ENCODE measurements around the gene SMIM20. TPM values are rescaled to one million over a fixed set of nuclear protein-coding genes. Genes with fewer than 3 reads are reported as not detected.

SMIM20 gene
- total and polyA plus RNA-seq, 2 of the 4 experiments (the other 2 are of a cell fraction): 13.6 to 23.1 TPM

- Histone ChIP-seq H3K4me1 (ENCODE audit: control insufficient read depth, insufficient read depth, low read length) (0 out of 2 replicates have a peak, but pooled peaks cover 2% of the 10 kb centered on the region), H3K14ac (replicated peaks; ENCODE audit: low read depth, low read length) (no peak overlapping the region), H3K36me3 (ENCODE audit: control insufficient read depth, insufficient read depth, low read length) (peaks cover 2% of the 10 kb centered on the region; the same call in 1 of the 2 replicates), H4K91ac (ENCODE audit: insufficient read depth, low read depth, low read length) (no peak overlapping the region), H3K9me3 (ENCODE audit: control insufficient read depth, insufficient read depth, low read length) (no peaks in the 10 kb centered on the region), H3K4ac (ENCODE audit: low read depth, low read length) (no peak overlapping the region), H2AK5ac (ENCODE audit: low read depth, low read length) (no peak overlapping the region), H3K79me1 (ENCODE audit: low read depth in 1 of 2, low read length in 2 of 2) (peaks cover 17 to 24% of the 10 kb centered on the region in 2 experiments), H4K5ac (ENCODE audit: low read depth, low read length) (no peak overlapping the region), H3K9ac (ENCODE audit: low read depth, low read length) (no peak overlapping the region), H3K18ac (ENCODE audit: low read depth, low read length) (no peak overlapping the region), H2BK15ac (ENCODE audit: low read depth, low read length) (no peak overlapping the region), H2BK120ac (ENCODE audit: low read depth, low read length) (no peak overlapping the region), H2AK9ac (replicated peaks; ENCODE audit: low read depth, low read length, poor library complexity) (no peak overlapping the region), H3K4me2 (ENCODE audit: low read depth, low read length) (no peak overlapping the region), H3K4me3 (ENCODE audit: insufficient read depth, low read depth, low read length) (no peak overlapping the region), H3K9me1 (ENCODE audit: insufficient read depth, low read length) (peaks cover 4% of the 10 kb centered on the region), H3K56ac (ENCODE audit: extremely low read depth, insufficient read depth, low read length) (no peak overlapping the region), H2BK20ac (ENCODE audit: low read depth, low read length) (no peak overlapping the region), H3K27ac (ENCODE audit: insufficient read depth, low read length) (no peak overlapping the region), H3K23ac (ENCODE audit: low read depth, low read length) (no peak overlapping the region), H2AFZ (replicated peaks; ENCODE audit: low read length, poor library complexity) (no peak overlapping the region), H2BK5ac (ENCODE audit: low read depth, low read length, poor library complexity, severe bottlenecking) (no peak overlapping the region), H3K27me3 (ENCODE audit: control insufficient read depth, insufficient read depth, low read length) (no peaks in the 10 kb centered on the region), H4K8ac (ENCODE audit: low read depth in 2 of 2, low read length in 2 of 2) (no peak overlapping the region), H4K20me1 (ENCODE audit: insufficient read depth, low read length) (no peaks in the 10 kb centered on the region)
- peak; percentile 45; the same call in 1 of the 2 replicates for TF ChIP-seq BHLHE40 (IDR thresholded peaks at IDR 0.05; ENCODE audit: low read depth, low read length)
- TF ChIP-seq POLR2A (IDR thresholded peaks at IDR 0.05; ENCODE audit: low read depth, low read length): no peak
- TF ChIP-seq RCOR1 (IDR thresholded peaks at IDR 0.05; ENCODE audit: insufficient replicate concordance, low read length): peak; percentile 82
- no peak for TF ChIP-seq RAD21 (IDR thresholded peaks at IDR 0.05; ENCODE audit: low read length)
- peak; percentile 83 for TF ChIP-seq NFE2L2 (IDR thresholded peaks at IDR 0.05; ENCODE audit: low read depth, low read length)
- TF ChIP-seq MXI1 (IDR thresholded peaks at IDR 0.05; ENCODE audit: borderline replicate concordance, low read depth, low read length): no peak
- no peak for TF ChIP-seq USF2 (IDR thresholded peaks at IDR 0.05; ENCODE audit: low read depth, low read length)
- POLR2A ChIA-PET (ENCODE audit: unreplicated experiment): no interaction called here
- in situ Hi-C loops (cut with MboI; ENCODE audit: low sequenced_read_pairs) (no loop called here), dilution Hi-C loops (cut with HindIII; ENCODE audit: low sequenced_read_pairs, unreplicated experiment) (no loop called here), intact Hi-C loops (cut with micrococcal nuclease) (loop anchor here (10.0 kb wide), 1 partner anchor 495 kb away; no protein-coding TSS in a partner anchor)
- no TSS peak for BruUV-seq (replicated peaks)
- no CpG with 5 or more reads among the region's 5 CpGs for WGBS, 2 experiments (ENCODE audit: extremely low coverage in 2 of 2, insufficient read length in 1 of 2)
- peak; percentile 35 for ATAC-seq (ENCODE audit: low read depth)
- CTCF ChIA-PET: no interaction called here
- DNase-seq: peak; percentile 53
Observed at GRCh38 chr4:25919676-25920075, 5.7 kb downstream of the SMIM20 start.

Data from IMR-90 (cell line).